GM21526 (cell line): ENCODE results near the gene LYG1.
"Not testable (repeated sequence)": the region's sequence is repeated elsewhere in the genome, so short reads cannot be mapped to it uniquely, and the experiment has no call there.

Experiments
- ATAC-seq: cut with Tn5 transposase; IDR thresholded peaks from one replicate; pipeline ENCODE4 v1.9.1; 2021; ENCODE audit warnings: moderate library complexity; ENCODE audit not compliant: unreplicated experiment, low FRiP score

The LYG1 gene

DNA sequence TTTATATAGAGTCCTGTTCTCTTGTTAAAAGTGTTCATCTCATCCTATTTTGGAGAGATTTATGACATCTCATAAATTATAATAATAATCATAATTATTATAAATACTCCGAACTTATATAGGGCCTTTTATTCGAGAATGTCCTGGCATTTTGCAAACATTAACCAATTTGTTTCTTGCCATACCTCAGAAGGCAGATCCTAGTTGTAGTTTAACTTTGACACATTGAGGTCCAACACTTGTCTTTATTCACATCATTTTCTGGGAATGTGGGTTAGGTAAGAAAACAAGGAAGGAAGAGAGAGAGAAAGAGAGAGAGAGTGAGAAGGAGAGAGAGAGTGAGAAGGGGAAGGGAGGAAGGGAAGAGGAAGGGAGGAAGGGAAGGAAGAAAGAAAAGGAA, at the start of gene LYG1:
Gene LYG1, minus strand, starts transcription at position 101 of the 400 bp plus-strand sequence. CDS start 5,527 bp downstream, outside the sequence.
- not testable (repeated sequence) for ATAC-seq

GRCh38 chr2:99350194-99350593, 49.2 kb upstream of the LYG1 start:
- ATAC-seq, result no peak

- ATAC-seq, result no peak
These were observed 47.2 kb upstream of the LYG1 start for GRCh38 chr2:99348173-99348572.

- ATAC-seq, result no peak
These were observed 45.2 kb upstream of the LYG1 start for GRCh38 chr2:99346218-99346617.

GRCh38 chr2:99345446-99345845, 44.4 kb upstream of the LYG1 start:
- ATAC-seq, result not testable (repeated sequence)

GRCh38 chr2:99342536-99342935, 41.5 kb upstream of the LYG1 start:
- no peak for ATAC-seq

DNA sequence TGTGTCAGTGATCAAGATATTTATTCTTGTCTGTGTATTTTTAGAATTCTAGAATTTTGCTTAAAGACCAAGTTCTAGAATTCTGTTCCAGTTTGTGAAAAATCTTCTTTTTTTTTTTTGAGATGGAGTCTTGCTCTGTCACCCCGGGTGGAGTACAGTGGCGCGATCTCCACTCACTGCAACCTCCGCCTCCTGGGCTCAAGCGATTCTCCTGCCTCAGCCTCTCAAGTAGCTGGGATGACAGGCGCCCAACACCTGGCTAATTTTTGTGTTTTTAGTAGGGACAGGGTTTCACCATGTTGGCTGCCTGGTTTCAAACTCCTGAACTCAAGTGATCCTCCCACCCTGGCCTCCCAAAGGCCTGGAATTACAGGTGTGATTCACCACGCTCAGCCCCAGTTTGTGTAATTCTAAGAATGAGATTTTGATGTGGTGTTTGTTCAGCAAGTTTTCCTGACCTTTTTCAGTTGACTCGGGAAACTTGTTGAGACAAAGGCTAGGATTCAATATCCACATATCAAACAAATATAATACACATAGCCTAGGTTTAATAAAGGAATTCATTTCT, 39.8 kb upstream of the LYG1 start:
- ATAC-seq, result no peak

- ATAC-seq, result no peak
These were observed 37.1 kb upstream of the LYG1 start for GRCh38 chr2:99338029-99338585.

DNA sequence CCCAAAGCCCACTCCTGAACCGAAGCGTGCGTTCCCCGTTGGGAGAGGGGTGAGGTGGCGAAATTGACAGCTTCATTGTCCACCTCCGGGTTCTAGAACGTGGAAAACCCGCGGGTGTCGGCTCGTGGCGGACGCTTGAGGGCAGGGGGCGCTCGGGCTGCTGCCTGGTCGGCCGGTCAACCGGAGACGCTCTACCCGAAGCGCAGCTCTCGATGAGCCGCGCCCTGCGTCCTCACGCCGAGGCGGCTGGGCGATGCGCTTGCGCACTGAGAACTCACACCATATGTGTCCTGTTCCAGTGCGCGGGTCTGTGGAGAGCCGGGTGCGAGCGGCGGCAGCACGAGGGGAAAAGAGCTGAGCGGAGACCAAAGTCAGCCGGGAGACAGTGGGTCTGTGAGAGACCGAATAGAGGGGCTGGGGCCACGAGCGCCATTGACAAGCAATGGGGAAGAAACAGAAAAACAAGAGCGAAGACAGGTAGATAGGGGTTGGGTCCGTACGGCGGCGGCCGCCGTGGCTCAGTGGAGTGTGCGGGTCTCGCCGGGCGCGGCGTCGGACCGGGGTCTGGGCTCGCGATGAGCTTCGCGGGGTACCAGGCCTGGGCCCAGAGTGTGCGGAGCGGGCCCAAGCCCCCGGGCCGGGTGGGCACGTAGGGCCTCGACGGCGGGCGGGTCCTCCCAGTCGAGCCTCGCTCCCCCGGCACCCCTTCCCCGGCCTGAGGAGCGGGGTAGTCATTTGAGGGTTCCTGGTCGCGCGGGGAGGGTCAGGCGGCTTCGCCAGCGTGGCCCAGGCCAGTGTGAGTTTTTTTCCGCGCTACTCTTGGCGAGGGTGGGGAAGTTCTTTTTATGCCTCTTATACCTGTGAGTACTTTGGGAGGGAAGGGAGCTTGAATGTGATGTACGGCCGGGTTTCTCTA, 36.4 kb upstream of the LYG1 start, which contains the start of gene EIF5B:
Gene EIF5B, plus strand, starts transcription at position 277 of the 916 bp plus-strand sequence. Its CDS starts 166 bp downstream, at position 443.
- ATAC-seq, result peak; percentile 57

DNA sequence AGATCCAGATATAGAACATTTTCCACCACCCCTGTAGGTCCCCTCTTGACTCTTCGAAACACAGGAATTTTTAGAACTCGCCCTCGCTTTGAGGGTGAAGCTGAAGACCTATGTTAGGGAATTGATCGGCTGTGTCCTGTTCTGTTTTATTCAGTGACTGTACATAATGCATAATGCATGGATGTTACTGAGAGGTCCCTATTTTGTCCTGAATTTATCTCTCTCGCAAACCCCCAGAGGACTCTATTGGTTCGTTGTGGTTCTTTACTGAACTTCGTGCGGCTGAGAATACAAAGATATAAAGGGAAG, 35.8 kb upstream of the LYG1 start:
- peak; percentile 1 for ATAC-seq

DNA sequence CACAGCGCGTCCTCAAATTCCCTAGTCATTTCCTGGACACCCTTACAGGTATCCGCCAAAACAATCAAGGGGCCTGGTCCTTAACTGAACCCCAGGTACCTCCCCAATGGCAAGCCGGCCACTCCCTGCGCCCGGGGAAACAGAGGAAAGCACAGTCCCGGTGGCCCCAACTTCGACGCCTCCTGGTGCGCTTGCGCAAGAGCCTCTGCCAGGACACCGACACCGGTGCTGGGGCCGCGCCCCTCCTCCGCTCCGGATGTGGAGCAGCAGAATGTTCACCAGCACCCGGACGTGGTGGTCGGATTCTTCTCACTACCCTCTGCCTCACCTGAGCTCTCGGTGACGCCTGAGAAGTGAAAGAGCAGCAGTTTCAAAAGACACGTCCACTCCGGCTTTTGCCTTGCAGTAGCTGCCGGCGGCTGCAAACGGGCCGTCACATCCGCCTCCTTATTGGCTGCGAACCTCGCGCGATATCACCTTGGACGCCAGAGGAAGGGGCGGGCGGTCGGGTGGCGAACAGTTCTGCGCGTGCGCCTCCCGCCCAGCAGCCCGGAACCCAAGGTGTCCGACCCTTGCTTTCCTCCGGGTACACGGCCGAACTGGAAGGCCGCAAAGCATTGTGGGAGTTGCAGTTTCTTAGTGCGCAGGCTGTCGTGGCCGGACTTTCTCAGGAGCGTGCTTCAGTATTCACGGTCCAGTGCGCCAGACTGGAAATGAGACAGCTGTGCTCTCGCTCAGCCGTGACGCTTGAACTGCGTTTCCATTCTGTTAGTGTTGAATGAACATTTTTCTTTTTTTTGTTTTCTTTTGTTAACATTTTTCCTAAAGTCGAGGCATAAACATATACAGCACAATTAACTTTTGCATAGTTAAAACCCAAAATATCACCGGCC, 35.2 kb upstream of the LYG1 start, which contains the start of gene TXNDC9:
Gene TXNDC9, minus strand, starts transcription at position 423 of the 893 bp plus-strand sequence. CDS start 3,123 bp downstream, outside the sequence.
- ATAC-seq, result peak; percentile 61

DNA sequence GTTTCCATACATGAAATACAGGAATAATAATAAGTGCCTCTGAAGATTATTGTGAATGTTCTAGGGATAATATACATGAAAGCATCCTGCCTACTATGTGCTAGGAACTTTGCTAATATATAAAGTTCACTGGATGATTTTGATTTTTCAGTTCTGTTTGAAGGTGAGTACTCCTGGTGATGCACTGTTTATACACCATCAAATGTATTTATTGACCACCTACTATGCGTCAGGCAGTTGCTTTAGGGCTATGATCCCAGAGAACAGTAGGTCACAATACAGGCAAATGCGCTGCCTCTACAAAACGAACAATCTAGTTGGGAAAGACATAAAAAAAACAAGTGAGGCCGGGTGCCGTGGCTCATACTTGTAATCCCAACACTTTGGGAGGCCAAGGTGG, 24.4 kb upstream of the LYG1 start:
- no peak for ATAC-seq

- not testable (repeated sequence) for ATAC-seq
These were observed 16.8 kb upstream of the LYG1 start for GRCh38 chr2:99317873-99318200.

GRCh38 chr2:99317161-99317872, 16.3 kb upstream of the LYG1 start:
- ATAC-seq, result no peak

DNA sequence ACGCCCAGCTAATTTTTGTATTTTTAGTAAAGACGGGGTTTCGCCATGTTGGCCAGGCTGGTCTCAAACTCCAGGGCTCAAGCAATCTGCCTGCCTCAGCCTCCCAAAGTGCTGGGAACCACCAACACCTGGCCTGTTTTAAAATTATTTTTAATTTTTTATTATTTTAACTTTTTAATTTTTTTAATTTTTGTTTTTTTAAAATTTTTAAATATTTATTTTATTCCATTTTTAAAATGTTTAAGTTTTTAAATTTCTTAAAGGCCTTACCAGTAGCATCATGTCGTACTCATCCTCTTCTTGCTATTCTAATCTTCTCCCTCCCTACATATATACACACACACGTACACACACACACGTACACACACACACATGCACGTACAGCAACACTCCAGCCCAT, 1.4 kb downstream of the LYG1 start:
- ATAC-seq, result no peak

DNA sequence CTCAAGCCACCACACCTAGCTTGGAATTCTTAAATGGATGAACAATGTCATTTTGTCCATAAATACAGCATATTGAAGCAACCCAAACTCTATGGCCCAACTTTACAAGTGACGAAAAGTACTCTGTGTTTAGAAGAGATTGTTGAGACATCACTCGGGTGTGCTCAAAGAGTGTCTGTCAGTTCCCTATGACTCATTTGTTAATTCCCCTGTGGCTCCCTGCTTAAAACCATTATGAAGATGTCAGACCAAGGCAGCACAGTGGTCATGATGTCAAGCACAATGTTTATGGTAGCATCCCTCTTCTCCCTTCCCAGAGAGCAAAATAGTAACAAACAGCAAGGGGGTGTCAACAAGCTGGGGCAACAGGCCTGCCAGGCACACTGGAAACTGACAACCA, 3.0 kb downstream of the LYG1 start:
- no peak for ATAC-seq

DNA sequence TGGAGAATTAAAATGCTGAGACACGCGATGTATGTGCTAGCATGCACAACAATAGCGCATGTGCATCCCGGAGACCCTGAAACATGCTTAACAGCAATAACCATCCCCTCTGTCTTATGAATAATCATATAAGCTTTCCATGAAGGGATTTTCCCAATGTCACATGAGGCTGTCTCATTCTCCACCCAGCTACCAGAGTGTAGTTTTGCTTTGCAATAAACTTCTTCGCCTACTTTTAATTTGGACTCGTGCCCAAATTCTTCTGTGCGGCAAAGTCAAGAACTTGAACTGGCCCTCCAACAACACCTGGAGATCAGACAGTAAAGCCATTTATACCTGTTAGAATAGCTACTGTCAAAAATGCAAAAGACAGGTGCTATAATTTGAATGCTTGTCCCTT, 15.5 kb downstream of the LYG1 start:
- no peak for ATAC-seq

GRCh38 chr2:99279969-99280695, 20.9 kb downstream of the LYG1 start:
- no peak for ATAC-seq

DNA sequence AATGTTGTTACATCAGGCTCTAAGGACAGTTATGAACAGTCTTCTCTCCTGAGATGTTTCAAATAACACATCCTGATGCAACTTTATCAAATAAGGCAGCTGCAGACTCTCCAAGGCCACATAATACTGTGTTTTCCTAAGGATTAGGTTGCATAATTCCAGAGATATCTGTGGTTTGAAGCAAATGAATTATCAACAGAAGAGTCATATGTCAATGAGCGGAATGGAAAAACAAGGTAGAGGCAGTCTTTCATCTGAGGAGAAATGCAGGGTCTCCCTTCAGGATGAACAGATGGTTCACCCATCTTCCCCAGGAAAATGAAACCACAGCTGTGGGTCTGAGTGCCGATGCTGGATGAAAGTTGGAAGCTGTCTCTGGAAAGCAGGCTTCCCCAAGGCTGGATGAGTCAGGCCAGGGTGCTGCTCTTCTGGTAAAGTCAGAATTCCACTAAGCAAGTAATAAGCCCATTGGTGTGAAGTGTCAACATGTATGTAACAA, 22.2 kb downstream of the LYG1 start:
- ATAC-seq, result no peak
